GM12875 (cell line): Measurements from ENCODE around the gene DYTN.

Experiments
- H3K4me3 ChIP-seq: one replicate; pipeline ENCODE4 v1.5.1; 2011; ENCODE audit warnings: low read depth, low read length, control low read depth
- TF ChIP-seq, protein P1 (sequence below): IDR thresholded peaks from 2 replicates; pipeline ENCODE4 v1.5.1; 2011; ENCODE audit warnings: low read depth, mild to moderate bottlenecking, control low read depth, inconsistent platforms, low read length, moderate library complexity, borderline replicate concordance; ENCODE audit not compliant: insufficient read depth

The DYTN gene

GRCh38 chr2:206718296-206718695, at the start of gene DYTN:
DYTN (minus strand) TSS chr2:206718396; CDS start chr2:206718279, 117 bp downstream.
- TF ChIP-seq, protein P1, sequence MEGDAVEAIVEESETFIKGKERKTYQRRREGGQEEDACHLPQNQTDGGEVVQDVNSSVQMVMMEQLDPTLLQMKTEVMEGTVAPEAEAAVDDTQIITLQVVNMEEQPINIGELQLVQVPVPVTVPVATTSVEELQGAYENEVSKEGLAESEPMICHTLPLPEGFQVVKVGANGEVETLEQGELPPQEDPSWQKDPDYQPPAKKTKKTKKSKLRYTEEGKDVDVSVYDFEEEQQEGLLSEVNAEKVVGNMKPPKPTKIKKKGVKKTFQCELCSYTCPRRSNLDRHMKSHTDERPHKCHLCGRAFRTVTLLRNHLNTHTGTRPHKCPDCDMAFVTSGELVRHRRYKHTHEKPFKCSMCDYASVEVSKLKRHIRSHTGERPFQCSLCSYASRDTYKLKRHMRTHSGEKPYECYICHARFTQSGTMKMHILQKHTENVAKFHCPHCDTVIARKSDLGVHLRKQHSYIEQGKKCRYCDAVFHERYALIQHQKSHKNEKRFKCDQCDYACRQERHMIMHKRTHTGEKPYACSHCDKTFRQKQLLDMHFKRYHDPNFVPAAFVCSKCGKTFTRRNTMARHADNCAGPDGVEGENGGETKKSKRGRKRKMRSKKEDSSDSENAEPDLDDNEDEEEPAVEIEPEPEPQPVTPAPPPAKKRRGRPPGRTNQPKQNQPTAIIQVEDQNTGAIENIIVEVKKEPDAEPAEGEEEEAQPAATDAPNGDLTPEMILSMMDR, result no peak
- no peak within 1 kb of the TSS for H3K4me3 ChIP-seq

GRCh38 chr2:206766057-206766930, 48.1 kb upstream of the DYTN start:
- peak overlapping the region; percentile 72 for H3K4me3 ChIP-seq
- TF ChIP-seq, protein P1, result no peak

DNA sequence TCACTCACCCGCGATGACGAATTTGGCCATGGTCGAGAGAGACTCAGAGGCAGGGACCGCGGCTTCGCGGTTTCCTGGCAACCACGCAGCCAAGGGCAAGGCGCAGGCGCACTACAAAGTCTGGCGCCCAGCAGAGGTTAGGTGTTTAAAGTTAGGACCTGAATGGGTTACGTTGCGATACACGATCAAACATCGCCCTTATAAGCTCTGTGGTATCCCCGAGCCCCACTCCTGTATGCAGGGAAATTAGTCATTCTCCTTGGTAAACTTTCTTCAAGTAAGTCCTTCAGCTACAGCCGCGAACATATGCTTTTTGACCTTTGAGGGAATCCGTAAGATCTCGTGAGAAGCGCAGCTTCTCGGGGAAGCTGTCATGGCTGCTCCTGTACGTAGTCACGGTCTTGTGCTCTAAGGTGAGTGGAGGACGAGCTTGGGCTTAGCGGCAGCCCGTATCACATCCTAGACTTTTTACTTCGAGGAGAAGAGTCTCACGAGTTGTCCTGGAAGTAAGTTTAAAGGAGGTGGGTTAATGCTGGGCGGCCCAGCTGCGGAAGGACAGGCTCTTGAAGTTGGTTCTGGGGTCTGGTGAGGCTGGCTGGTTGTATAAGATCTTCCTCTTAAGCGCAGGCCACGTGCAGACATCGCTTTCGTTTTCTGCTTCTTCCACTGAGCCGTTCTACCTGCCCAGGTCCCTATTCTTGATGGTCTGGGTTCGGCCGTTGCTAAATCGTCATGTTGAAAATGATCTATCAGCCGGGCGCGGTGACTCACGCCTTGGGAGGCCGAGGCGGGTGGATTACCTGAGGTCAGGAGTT, 47.3 kb upstream of the DYTN start, which contains the start of the genes FASTKD2 and MDH1B:
FASTKD2 (plus strand) TSS at position 365 of the 815 bp plus-strand sequence. CDS start 1,088 bp downstream, outside the sequence.
MDH1B (minus strand) TSS at position 87 of the 815 bp plus-strand sequence; CDS start at position 30, 57 bp downstream.
- peak within 1 kb of the TSS; percentile 72 for H3K4me3 ChIP-seq
- TF ChIP-seq, protein P1, result no peak

- peak overlapping the region; percentile 72 for H3K4me3 ChIP-seq
- TF ChIP-seq, protein P1, result no peak
Measured at GRCh38 chr2:206764673-206765241, 46.6 kb upstream of the DYTN start.

- H3K4me3 ChIP-seq, result no peak overlapping the region
- TF ChIP-seq, protein P1, result no peak
Measured at GRCh38 chr2:206756816-206757215, 38.6 kb upstream of the DYTN start.

GRCh38 chr2:206740800-206741199, 22.6 kb upstream of the DYTN start:
- TF ChIP-seq, protein P1, result no peak
- H3K4me3 ChIP-seq, result no peak overlapping the region
